Panc1 (cell line): ENCODE data around the gene EIF4E2. TPM values are rescaled to one million over a fixed set of nuclear protein-coding genes. Genes with fewer than 3 reads are reported as not detected.

ENCODE experiments used
- ATAC-seq: fragments of 200-7000 bp; cut with Tn5 transposase; 2 replicates; pipeline ENCODE4 v1.9.1; 2020; ENCODE audit warnings: mild to moderate bottlenecking, moderate library complexity
- BruUV-seq: library from RNA; stranded (reverse); fragments of 400-500 nt; replicated peaks from 2 replicates; lab custom pipeline; 2021; lab: Mats Ljungman, UMichigan
- CTCF ChIA-PET: fragments of 300-600 bp; sonication (Branson Sonifier 250); formaldehyde crosslinking; loops from one replicate; lab custom pipeline; 2022; ENCODE audit warnings: antibody characterized with exemption; lab: Charles Lee
- POLR2A ChIA-PET: fragments of 300-600 bp; sonication (Branson Sonifier 250); formaldehyde crosslinking; loops from one replicate; lab custom pipeline; 2022; ENCODE audit warnings: antibody characterized with exemption; lab: Charles Lee
- DNase-seq: peaks from one replicate; pipeline ENCODE4 v3.0.0-alpha.2; 2010; ENCODE audit warnings: low read depth, low spot score
- H3K27ac ChIP-seq: 2 replicates; pipeline ENCODE4 v1.5.1; 2011; ENCODE audit warnings: mild to moderate bottlenecking, low read length, inconsistent platforms
- H3K27me3 ChIP-seq: fragments of 200-500 bp; sonication (Bioruptor generic); 2 replicates; pipeline ENCODE4 v1.6.0; 2014; ENCODE audit warnings: low read length, inconsistent platforms; ENCODE audit not compliant: control insufficient read depth, insufficient read depth
- H3K36me3 ChIP-seq: fragments of 200-500 bp; sonication (Bioruptor generic); 2 replicates; pipeline ENCODE4 v1.5.1; 2014; ENCODE audit warnings: inconsistent platforms, mild to moderate bottlenecking, low read length, moderate library complexity; ENCODE audit not compliant: control insufficient read depth, insufficient read depth
- H3K4me1 ChIP-seq: 2 replicates; pipeline ENCODE4 v1.5.1; 2011; ENCODE audit warnings: inconsistent platforms, mild to moderate bottlenecking, low read length, moderate library complexity; ENCODE audit not compliant: control insufficient read depth, insufficient read depth
- H3K4me3 ChIP-seq, 2 experiments: 2 replicates each; pipeline ENCODE4 v1.5.1; 2011 to 2012; ENCODE audit warnings: low read depth in 2 of 2, low read length in 2 of 2, mild to moderate bottlenecking in 2 of 2, inconsistent platforms in 1 of 2, moderate library complexity in 1 of 2
- H3K9me3 ChIP-seq: fragments of 200-500 bp; sonication (Bioruptor generic); 2 replicates; pipeline ENCODE4 v1.5.1; 2014; ENCODE audit warnings: low read depth, mild to moderate bottlenecking, inconsistent platforms, low read length, moderate library complexity; ENCODE audit not compliant: control insufficient read depth, insufficient read depth
- POLR2AphosphoS5 ChIP-seq: IDR thresholded peaks from 2 replicates; pipeline ENCODE4 v1.6.1; 2012; ENCODE audit warnings: mild to moderate bottlenecking, low read depth, low read length, moderate library complexity
- SIN3A ChIP-seq: IDR thresholded peaks from 2 replicates; pipeline ENCODE4 v1.6.1; 2012; ENCODE audit warnings: low read depth, mild to moderate bottlenecking, low read length, moderate library complexity, borderline replicate concordance; ENCODE audit not compliant: insufficient read depth
- TCF7L2 ChIP-seq: IDR thresholded peaks from 2 replicates; pipeline ENCODE4 v1.6.1; 2011; ENCODE audit warnings: mild to moderate bottlenecking, low read depth, low read length, inconsistent platforms
- in situ Hi-C: cut with HindIII; loops from 2 replicates; pipeline ENCODE4 v1.10.0; 2016; ENCODE audit warnings: low sequenced_read_pairs, low pct_unique_long_range_greater_than_20kb
- intact Hi-C: fragments of 100-400 bp; cut with micrococcal nuclease; formaldehyde crosslinking; loops from one replicate; pipeline ENCODE4 v1.10.0; 2022; ENCODE audit not compliant: unreplicated experiment
- total RNA-seq: library from RNA; stranded (reverse); gene quantifications from one replicate; pipeline ENCODE4 v1.2.1, GENCODE V29; 2021; ENCODE audit not compliant: unreplicated experiment
- TF ChIP-seq, protein P1 (sequence below): fragments of 450-650 bp; IDR thresholded peaks from 2 replicates; pipeline ENCODE4 v1.5.1; 2017; ENCODE audit warnings: mild to moderate bottlenecking
- TF ChIP-seq, protein P2 (sequence below), 2 experiments: IDR thresholded peaks; 2 replicates each; pipeline ENCODE4 v1.6.1; 2011 to 2012; ENCODE audit warnings: low read depth in 2 of 2, control low read depth in 1 of 2, low read length in 1 of 2, mild to moderate bottlenecking in 1 of 2, moderate library complexity in 1 of 2; ENCODE audit not compliant: insufficient read depth in 1 of 2

Gene EIF4E2
- total RNA-seq, 1 experiment from 2014 or later: 84.0 TPM

DNA sequence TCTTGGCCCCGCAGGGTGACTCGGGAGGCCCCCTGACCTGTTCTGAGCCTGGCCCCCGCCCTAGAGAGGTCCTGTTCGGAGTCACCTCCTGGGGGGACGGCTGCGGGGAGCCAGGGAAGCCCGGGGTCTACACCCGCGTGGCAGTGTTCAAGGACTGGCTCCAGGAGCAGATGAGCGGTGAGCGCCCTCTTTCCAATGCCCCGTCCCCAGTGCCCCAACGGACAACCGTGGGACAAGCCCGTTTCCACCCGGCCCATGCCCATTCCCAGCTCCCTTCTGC, 27.1 kb upstream of the EIF4E2 start:
- Histone ChIP-seq H3K4me3 (peak overlapping the region; percentile 37 to 38), H3K9me3 (no peaks in the 10 kb centered on the region), H3K36me3 (no peaks in the 10 kb centered on the region), H3K27me3 (no peaks in the 10 kb centered on the region), H3K27ac (no peak overlapping the region), H3K4me1 (peaks cover 6% of the 10 kb centered on the region; the same call in 1 of the 2 replicates)
- intact Hi-C loops (loop anchor here (2.0 to 10.0 kb wide), 3 partner anchors 77 to 619 kb away; no protein-coding TSS in a partner anchor), in situ Hi-C loops (no loop called here)
- no TSS peak for BruUV-seq
- ChIA-PET CTCF (interaction anchor here (0.6 to 1.9 kb wide), 5 partner anchors 8 to 606 kb away, joined by 3 to 7 read pairs (median 5); no protein-coding TSS in a partner anchor), POLR2A (no interaction called here)
- TF ChIP-seq, protein P1, sequence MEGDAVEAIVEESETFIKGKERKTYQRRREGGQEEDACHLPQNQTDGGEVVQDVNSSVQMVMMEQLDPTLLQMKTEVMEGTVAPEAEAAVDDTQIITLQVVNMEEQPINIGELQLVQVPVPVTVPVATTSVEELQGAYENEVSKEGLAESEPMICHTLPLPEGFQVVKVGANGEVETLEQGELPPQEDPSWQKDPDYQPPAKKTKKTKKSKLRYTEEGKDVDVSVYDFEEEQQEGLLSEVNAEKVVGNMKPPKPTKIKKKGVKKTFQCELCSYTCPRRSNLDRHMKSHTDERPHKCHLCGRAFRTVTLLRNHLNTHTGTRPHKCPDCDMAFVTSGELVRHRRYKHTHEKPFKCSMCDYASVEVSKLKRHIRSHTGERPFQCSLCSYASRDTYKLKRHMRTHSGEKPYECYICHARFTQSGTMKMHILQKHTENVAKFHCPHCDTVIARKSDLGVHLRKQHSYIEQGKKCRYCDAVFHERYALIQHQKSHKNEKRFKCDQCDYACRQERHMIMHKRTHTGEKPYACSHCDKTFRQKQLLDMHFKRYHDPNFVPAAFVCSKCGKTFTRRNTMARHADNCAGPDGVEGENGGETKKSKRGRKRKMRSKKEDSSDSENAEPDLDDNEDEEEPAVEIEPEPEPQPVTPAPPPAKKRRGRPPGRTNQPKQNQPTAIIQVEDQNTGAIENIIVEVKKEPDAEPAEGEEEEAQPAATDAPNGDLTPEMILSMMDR: no peak
- TF ChIP-seq TCF7L2 (no peak), POLR2AphosphoS5 (no peak), SIN3A (no peak)
- TF ChIP-seq, protein P2, sequence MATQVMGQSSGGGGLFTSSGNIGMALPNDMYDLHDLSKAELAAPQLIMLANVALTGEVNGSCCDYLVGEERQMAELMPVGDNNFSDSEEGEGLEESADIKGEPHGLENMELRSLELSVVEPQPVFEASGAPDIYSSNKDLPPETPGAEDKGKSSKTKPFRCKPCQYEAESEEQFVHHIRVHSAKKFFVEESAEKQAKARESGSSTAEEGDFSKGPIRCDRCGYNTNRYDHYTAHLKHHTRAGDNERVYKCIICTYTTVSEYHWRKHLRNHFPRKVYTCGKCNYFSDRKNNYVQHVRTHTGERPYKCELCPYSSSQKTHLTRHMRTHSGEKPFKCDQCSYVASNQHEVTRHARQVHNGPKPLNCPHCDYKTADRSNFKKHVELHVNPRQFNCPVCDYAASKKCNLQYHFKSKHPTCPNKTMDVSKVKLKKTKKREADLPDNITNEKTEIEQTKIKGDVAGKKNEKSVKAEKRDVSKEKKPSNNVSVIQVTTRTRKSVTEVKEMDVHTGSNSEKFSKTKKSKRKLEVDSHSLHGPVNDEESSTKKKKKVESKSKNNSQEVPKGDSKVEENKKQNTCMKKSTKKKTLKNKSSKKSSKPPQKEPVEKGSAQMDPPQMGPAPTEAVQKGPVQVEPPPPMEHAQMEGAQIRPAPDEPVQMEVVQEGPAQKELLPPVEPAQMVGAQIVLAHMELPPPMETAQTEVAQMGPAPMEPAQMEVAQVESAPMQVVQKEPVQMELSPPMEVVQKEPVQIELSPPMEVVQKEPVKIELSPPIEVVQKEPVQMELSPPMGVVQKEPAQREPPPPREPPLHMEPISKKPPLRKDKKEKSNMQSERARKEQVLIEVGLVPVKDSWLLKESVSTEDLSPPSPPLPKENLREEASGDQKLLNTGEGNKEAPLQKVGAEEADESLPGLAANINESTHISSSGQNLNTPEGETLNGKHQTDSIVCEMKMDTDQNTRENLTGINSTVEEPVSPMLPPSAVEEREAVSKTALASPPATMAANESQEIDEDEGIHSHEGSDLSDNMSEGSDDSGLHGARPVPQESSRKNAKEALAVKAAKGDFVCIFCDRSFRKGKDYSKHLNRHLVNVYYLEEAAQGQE (IDR thresholded peaks at IDR 0.05; ENCODE audit: insufficient read depth in 1 of 2, low read depth in 2 of 2, low read length in 1 of 2): no peak
- ATAC-seq (peak; percentile 36), DNase-seq (no peak)

DNA sequence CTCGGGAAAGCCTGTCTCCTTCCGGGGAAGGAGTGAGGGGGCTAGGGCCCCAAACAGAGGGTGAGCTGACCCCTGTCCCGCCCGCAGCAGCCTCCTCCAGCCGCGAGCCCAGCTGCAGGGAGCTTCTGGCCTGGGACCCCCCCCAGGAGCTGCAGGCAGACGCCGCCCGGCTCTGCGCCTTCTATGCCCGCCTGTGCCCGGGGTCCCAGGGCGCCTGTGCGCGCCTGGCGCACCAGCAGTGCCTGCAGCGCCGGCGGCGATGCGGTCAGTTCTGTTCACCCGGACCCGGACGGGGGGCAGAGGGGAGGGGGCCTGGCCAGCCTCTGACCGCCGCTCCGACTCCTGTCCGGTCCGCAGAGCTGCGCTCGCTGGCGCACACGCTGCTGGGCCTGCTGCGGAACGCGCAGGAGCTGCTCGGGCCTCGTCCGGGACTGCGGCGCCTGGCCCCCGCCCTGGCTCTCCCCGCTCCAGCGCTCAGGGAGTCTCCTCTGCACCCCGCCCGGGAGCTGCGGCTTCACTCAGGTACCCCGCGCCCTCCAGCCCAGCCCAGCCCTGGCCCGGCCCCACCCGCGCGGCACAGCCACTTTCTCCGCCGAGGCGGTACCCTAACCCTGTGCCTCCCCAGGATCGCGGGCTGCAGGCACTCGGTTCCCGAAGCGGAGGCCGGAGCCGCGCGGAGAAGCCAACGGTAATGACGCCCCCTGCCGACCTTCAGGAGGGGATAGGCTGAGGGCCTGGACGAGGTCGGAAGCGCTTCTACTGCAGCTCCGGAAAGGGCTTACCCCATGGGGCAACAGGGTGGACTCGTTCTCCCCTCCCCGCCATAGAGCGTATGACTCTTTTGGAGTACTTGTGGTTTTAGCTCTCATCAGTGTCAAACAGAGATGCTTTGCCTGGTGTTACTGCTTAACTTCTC, 26.5 kb upstream of the EIF4E2 start:
- intact Hi-C loops: loop anchor here (2.0 to 10.0 kb wide), 3 partner anchors 77 to 619 kb away; no protein-coding TSS in a partner anchor
- peak overlapping the region; percentile 37 to 38 for H3K4me3 ChIP-seq
- POLR2A ChIA-PET: no interaction called here
- in situ Hi-C loops: no loop called here
- no peaks in the 10 kb centered on the region for H3K9me3 ChIP-seq
- CTCF ChIA-PET: interaction anchor here (0.6 to 1.3 kb wide), 4 partner anchors 9 to 606 kb away, joined by 3 to 6 read pairs (median 5); no protein-coding TSS in a partner anchor
- H3K27me3 ChIP-seq: no peaks in the 10 kb centered on the region
- ATAC-seq: peak; percentile 78
- no peaks in the 10 kb centered on the region for H3K36me3 ChIP-seq
- no peak overlapping the region for H3K27ac ChIP-seq
- BruUV-seq: no TSS peak
- TF ChIP-seq, protein P1: peak; percentile 83; the same call in 1 of the 2 replicates
- no peak for TF ChIP-seq SIN3A
- DNase-seq: no peak
- peaks cover 6% of the 10 kb centered on the region; the same call in 1 of the 2 replicates for H3K4me1 ChIP-seq
